Mesendoderm (in vitro differentiated cells): Measurements from ENCODE around the gene SDK1.

Source experiments
- DNase-seq: peaks from one replicate; pipeline ENCODE4 v3.0.0; 2013
- H2AK5ac ChIP-seq: 2 replicates; pipeline ENCODE4 v1.6.1; 2013; ENCODE audit warnings: low read length, inconsistent platforms
- H2BK120ac ChIP-seq: 2 replicates; pipeline ENCODE4 v1.6.1; 2013; ENCODE audit warnings: low read depth, mild to moderate bottlenecking, low read length, moderate library complexity, mixed read lengths
- H2BK15ac ChIP-seq: replicated peaks from 2 replicates; pipeline ENCODE4 v1.6.1; 2013; ENCODE audit warnings: low read depth, mild to moderate bottlenecking, moderate library complexity
- H2BK5ac ChIP-seq: 2 replicates; pipeline ENCODE4 v1.6.1; 2013; ENCODE audit warnings: low read length, inconsistent platforms
- H3K18ac ChIP-seq: 2 replicates; pipeline ENCODE4 v1.6.1; 2013; ENCODE audit warnings: mild to moderate bottlenecking, low read length, mixed read lengths
- H3K23ac ChIP-seq: one replicate; pipeline ENCODE4 v1.6.1; 2013; ENCODE audit warnings: low read length
- H3K27ac ChIP-seq: 2 replicates; pipeline ENCODE4 v1.5.1; 2013; ENCODE audit warnings: low read depth, mild to moderate bottlenecking, inconsistent platforms, low read length, moderate library complexity
- H3K27me3 ChIP-seq: 2 replicates; pipeline ENCODE4 v1.6.1; 2013; ENCODE audit warnings: low read length, control low read depth, mild to moderate bottlenecking, inconsistent platforms; ENCODE audit not compliant: insufficient read depth, poor library complexity
- H3K36me3 ChIP-seq: 2 replicates; pipeline ENCODE4 v1.6.1; 2013; ENCODE audit warnings: low read length, inconsistent platforms; ENCODE audit not compliant: control insufficient read depth, insufficient read depth
- H3K4ac ChIP-seq: one replicate; pipeline ENCODE4 v1.6.1; 2013; ENCODE audit warnings: low read depth, mild to moderate bottlenecking, low read length, moderate library complexity
- H3K4me1 ChIP-seq: 2 replicates; pipeline ENCODE4 v1.6.1; 2013; ENCODE audit warnings: low read depth, low read length, inconsistent platforms; ENCODE audit not compliant: control insufficient read depth
- H3K4me2 ChIP-seq: 2 replicates; pipeline ENCODE4 v1.6.1; 2013; ENCODE audit warnings: low read length
- H3K4me3 ChIP-seq: 2 replicates; pipeline ENCODE4 v1.5.1; 2013; ENCODE audit warnings: mild to moderate bottlenecking, low read length
- H3K56ac ChIP-seq: one replicate; pipeline ENCODE4 v1.6.1; 2013; ENCODE audit warnings: low read length
- H3K79me1 ChIP-seq: 2 replicates; pipeline ENCODE4 v1.6.1; 2013; ENCODE audit warnings: low read length, inconsistent platforms
- H3K79me2 ChIP-seq: 2 replicates; pipeline ENCODE4 v1.6.1; 2013; ENCODE audit warnings: mild to moderate bottlenecking, low read length; ENCODE audit not compliant: control insufficient read depth, insufficient read depth
- H3K9ac ChIP-seq: 2 replicates; pipeline ENCODE4 v1.6.1; 2013; ENCODE audit warnings: low read length, inconsistent platforms
- H4K5ac ChIP-seq: one replicate; pipeline ENCODE4 v1.6.1; 2013; ENCODE audit warnings: low read length
- H4K8ac ChIP-seq: one replicate; pipeline ENCODE4 v1.6.1; 2013; ENCODE audit warnings: low read depth, mild to moderate bottlenecking, control low read depth, low read length, moderate library complexity
- WGBS: extraction: QIAGEN DNeasy Blood & Tissue Kit; methylation state at CpG from one replicate; pipeline ENCODE4 v1.1.7; 2013; ENCODE audit warnings: low lambda C conversion rate, missing lambda C conversion rate; ENCODE audit not compliant: insufficient coverage; ENCODE audit errors: extremely low coverage; 5-methylcytosine and 5-hydroxymethylcytosine counted together

The SDK1 gene

DNA sequence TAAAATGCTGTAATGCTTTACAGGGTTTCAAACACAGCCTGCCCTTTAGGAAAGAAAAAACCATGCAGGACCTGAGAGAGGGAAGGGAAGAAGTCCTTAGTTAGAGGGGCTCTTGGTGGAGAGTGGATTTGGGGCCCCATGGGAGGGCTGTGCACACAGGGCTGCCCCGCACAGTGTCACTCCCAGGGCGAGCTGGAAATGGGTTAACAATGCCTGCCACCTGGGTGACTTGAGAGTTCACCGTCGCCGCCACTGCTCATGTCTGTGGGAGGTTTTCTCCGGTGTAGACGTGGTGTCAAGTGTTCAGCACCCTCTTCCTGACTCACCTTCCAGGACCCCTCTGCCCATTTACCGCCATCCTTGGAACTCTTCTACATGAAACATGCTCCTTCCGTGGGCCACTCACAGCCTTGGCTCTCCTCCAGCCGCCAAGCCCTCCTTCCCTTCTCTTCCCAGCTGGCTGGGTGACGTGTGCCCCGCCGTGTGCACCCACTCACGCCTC is 686.4 kb downstream of the SDK1 start:
- Histone ChIP-seq H3K4me2 (no peak overlapping the region), H3K18ac (no peak overlapping the region), H3K27ac (no peak overlapping the region), H2BK15ac (no peak overlapping the region), H4K8ac (no peak overlapping the region), H3K79me1 (no peaks in the 10 kb centered on the region), H3K9ac (no peak overlapping the region), H4K5ac (no peak overlapping the region), H3K23ac (no peak overlapping the region), H3K4me3 (no peak overlapping the region), H3K4ac (no peak overlapping the region), H3K27me3 (no peaks in the 10 kb centered on the region), H2AK5ac (no peak overlapping the region), H3K56ac (no peak overlapping the region), H3K79me2 (no peaks in the 10 kb centered on the region), H2BK120ac (no peak overlapping the region), H3K4me1 (no peaks in the 10 kb centered on the region), H3K36me3 (no peaks in the 10 kb centered on the region), H2BK5ac (no peak overlapping the region)
- no peak for DNase-seq
- WGBS, result no CpG with 5 or more reads among the region's 14 CpGs

GRCh38 chr7:3989723-3990122 is 688.7 kb downstream of the SDK1 start:
- H3K18ac ChIP-seq, result no peak overlapping the region
- no peak overlapping the region for H3K23ac ChIP-seq
- WGBS, result no CpG with 5 or more reads among the region's 11 CpGs
- no peak overlapping the region for H3K9ac ChIP-seq
- no peak overlapping the region for H2BK120ac ChIP-seq
- H3K27me3 ChIP-seq, result no peaks in the 10 kb centered on the region
- H4K5ac ChIP-seq, result no peak overlapping the region
- no peak overlapping the region for H2AK5ac ChIP-seq
- H3K27ac ChIP-seq, result no peak overlapping the region
- no peak overlapping the region for H2BK15ac ChIP-seq
- DNase-seq, result no peak
- no peak overlapping the region for H4K8ac ChIP-seq
- no peaks in the 10 kb centered on the region for H3K4me1 ChIP-seq
- H3K56ac ChIP-seq, result no peak overlapping the region
- H2BK5ac ChIP-seq, result no peak overlapping the region
- H3K4ac ChIP-seq, result no peak overlapping the region
- no peak overlapping the region for H3K4me2 ChIP-seq
- H3K36me3 ChIP-seq, result no peaks in the 10 kb centered on the region
- no peaks in the 10 kb centered on the region for H3K79me2 ChIP-seq
- H3K4me3 ChIP-seq, result no peak overlapping the region
- no peaks in the 10 kb centered on the region for H3K79me1 ChIP-seq

DNA sequence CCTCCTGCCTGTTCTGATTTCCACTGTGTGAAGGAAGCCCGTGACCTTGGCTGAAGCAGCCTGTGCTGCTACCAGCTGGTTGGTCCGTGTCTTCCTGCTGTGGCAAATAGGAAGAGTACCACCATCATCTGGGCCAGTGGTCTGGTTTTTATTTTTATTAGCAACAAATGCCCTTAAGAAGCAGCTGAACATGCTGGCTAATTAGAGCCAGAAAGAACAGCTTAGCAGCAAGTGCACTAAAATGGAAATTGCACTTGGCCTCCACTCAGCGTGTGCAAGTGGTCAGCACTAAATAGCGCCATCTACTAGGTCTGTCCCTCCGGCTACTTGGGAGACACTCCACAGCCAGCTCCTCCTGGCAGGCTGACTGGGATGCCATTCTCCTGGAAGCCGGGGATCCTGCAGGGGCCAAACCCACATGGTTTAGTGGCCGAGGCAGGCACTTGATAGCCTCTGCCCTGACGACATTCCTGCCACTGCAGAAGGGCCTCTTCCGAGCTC is 690.7 kb downstream of the SDK1 start:
- Histone ChIP-seq H3K4ac (no peak overlapping the region), H3K4me1 (no peaks in the 10 kb centered on the region), H3K4me3 (no peak overlapping the region), H3K56ac (no peak overlapping the region), H3K18ac (no peak overlapping the region), H4K5ac (no peak overlapping the region), H3K27me3 (no peaks in the 10 kb centered on the region), H3K36me3 (no peaks in the 10 kb centered on the region), H2AK5ac (no peak overlapping the region), H2BK120ac (no peak overlapping the region), H4K8ac (no peak overlapping the region), H2BK15ac (no peak overlapping the region), H3K79me1 (no peaks in the 10 kb centered on the region), H3K23ac (no peak overlapping the region), H3K9ac (no peak overlapping the region), H3K4me2 (no peak overlapping the region), H3K27ac (no peak overlapping the region), H3K79me2 (no peaks in the 10 kb centered on the region), H2BK5ac (no peak overlapping the region)
- WGBS, result no CpG with 5 or more reads among the region's 9 CpGs
- no peak for DNase-seq

GRCh38 chr7:3992841-3993240 is 691.8 kb downstream of the SDK1 start:
- H3K79me1 ChIP-seq, result no peaks in the 10 kb centered on the region
- no peak overlapping the region for H4K5ac ChIP-seq
- H2BK5ac ChIP-seq, result no peak overlapping the region
- H4K8ac ChIP-seq, result no peak overlapping the region
- no peak overlapping the region for H3K23ac ChIP-seq
- H3K18ac ChIP-seq, result no peak overlapping the region
- no peaks in the 10 kb centered on the region for H3K4me1 ChIP-seq
- H3K79me2 ChIP-seq, result no peaks in the 10 kb centered on the region
- WGBS, result no CpG with 5 or more reads among the region's 7 CpGs
- no peaks in the 10 kb centered on the region for H3K27me3 ChIP-seq
- H3K56ac ChIP-seq, result no peak overlapping the region
- H3K4ac ChIP-seq, result no peak overlapping the region
- no peak overlapping the region for H2BK120ac ChIP-seq
- no peak overlapping the region for H3K4me2 ChIP-seq
- H2AK5ac ChIP-seq, result no peak overlapping the region
- no peak overlapping the region for H3K9ac ChIP-seq
- H3K27ac ChIP-seq, result no peak overlapping the region
- no peak overlapping the region for H2BK15ac ChIP-seq
- no peaks in the 10 kb centered on the region for H3K36me3 ChIP-seq
- no peak for DNase-seq
- no peak overlapping the region for H3K4me3 ChIP-seq

GRCh38 chr7:3994764-3995163 is 693.7 kb downstream of the SDK1 start:
- no peaks in the 10 kb centered on the region for H3K79me1 ChIP-seq
- WGBS, result no CpG with 5 or more reads among the region's 5 CpGs
- DNase-seq, result no peak
- no peak overlapping the region for H3K23ac ChIP-seq
- no peak overlapping the region for H3K9ac ChIP-seq
- H3K4ac ChIP-seq, result no peak overlapping the region
- H2BK5ac ChIP-seq, result no peak overlapping the region
- H3K79me2 ChIP-seq, result no peaks in the 10 kb centered on the region
- no peak overlapping the region for H3K4me3 ChIP-seq
- no peak overlapping the region for H4K8ac ChIP-seq
- no peak overlapping the region for H4K5ac ChIP-seq
- no peaks in the 10 kb centered on the region for H3K27me3 ChIP-seq
- no peaks in the 10 kb centered on the region for H3K36me3 ChIP-seq
- no peak overlapping the region for H3K56ac ChIP-seq
- no peak overlapping the region for H2AK5ac ChIP-seq
- H3K4me1 ChIP-seq, result no peaks in the 10 kb centered on the region
- H2BK15ac ChIP-seq, result no peak overlapping the region
- no peak overlapping the region for H3K4me2 ChIP-seq
- no peak overlapping the region for H2BK120ac ChIP-seq
- H3K18ac ChIP-seq, result no peak overlapping the region
- H3K27ac ChIP-seq, result no peak overlapping the region

DNA sequence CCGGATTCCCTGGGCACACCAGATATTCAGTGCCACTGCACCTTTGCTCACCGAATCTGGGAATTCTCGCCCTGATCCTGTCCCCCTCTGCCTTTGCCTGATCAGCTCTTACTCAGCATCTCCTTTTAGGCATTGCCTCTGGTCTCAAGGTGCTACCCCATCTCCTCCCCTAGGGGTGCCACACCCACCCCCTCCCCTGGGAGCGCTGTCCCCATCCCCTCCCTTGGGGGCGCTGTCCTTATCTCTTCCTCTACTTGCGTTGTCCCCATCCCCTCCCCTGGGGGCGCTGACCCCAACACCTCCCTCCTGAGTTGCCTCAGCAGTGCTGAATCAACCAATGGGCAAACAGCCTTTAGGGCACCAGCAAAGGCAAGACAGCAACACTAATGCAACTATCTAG is 694.1 kb downstream of the SDK1 start:
- H2BK120ac ChIP-seq, result no peak overlapping the region
- H3K36me3 ChIP-seq, result no peaks in the 10 kb centered on the region
- no peak overlapping the region for H4K8ac ChIP-seq
- no peak overlapping the region for H3K9ac ChIP-seq
- WGBS, result no CpG with 5 or more reads among the region's 7 CpGs
- no peak overlapping the region for H3K4me2 ChIP-seq
- H3K4me3 ChIP-seq, result no peak overlapping the region
- no peak overlapping the region for H2BK5ac ChIP-seq
- no peaks in the 10 kb centered on the region for H3K4me1 ChIP-seq
- H3K23ac ChIP-seq, result no peak overlapping the region
- DNase-seq, result peak; percentile 91
- no peaks in the 10 kb centered on the region for H3K79me1 ChIP-seq
- no peak overlapping the region for H4K5ac ChIP-seq
- no peak overlapping the region for H2AK5ac ChIP-seq
- H3K79me2 ChIP-seq, result no peaks in the 10 kb centered on the region
- no peak overlapping the region for H3K56ac ChIP-seq
- H3K27ac ChIP-seq, result no peak overlapping the region
- no peaks in the 10 kb centered on the region for H3K27me3 ChIP-seq
- H3K18ac ChIP-seq, result no peak overlapping the region
- H2BK15ac ChIP-seq, result no peak overlapping the region
- no peak overlapping the region for H3K4ac ChIP-seq
